Stimulated activated CD4-positive, alpha-beta T cell treated with anti-CD3 and anti-CD28 coated beads, Interleukin-2, amount 100 ng/mL, for 48 hours (primary cell): ENCODE data around the gene CFAP46.
"Not testable (repeated sequence)": the region's sequence is repeated elsewhere in the genome, so short reads cannot be mapped to it uniquely, and the experiment has no call there.

Experiments
- DNase-seq, 2 donors: peaks; one replicate each; pipeline ENCODE4 v3.0.0-alpha.2; 2020

The CFAP46 gene

DNA sequence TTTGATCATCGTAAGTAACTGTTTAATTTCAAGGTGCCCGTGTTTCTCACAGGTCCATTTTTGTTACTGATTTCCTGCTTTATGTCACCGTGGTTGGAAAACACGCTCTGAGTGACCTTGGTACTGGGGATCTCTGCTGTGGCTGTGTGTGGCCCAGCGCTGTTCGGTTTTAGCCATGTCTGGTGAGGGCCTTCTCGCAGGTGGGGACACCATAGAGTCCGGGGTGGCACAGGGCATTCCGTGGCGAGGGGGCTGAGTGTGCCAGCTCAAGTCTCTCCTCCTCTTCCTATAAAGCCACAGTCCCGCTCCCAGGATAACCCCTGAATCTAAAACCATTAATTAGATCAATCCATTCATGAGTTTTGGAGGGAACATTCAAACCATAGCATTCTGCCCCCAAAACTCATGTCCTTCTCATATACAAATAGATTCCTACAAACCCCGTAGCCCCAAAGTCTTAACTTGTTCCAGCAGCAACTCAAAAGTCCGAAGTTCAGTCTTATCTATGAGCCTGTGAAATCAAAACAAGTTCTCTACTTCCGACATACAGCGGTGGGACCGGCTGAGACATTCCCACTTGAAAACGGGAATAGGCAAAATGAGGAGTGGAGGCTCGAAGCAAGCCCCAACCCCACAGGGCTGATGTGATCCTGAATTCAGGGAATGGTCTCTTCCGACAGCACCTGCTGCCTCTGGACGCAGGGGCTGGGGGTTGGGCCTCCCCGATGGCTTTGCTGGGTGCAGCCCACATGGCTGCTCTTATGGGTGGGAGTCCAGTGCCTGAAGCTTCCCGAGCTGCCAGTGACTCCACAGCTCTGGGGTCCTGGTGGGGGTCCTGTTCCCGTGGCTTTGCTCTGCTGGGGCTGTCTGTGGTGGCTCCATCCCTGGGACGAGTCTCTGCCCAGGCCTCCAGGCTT, 101.4 kb downstream of the CFAP46 start:
- no peak for DNase-seq

DNA sequence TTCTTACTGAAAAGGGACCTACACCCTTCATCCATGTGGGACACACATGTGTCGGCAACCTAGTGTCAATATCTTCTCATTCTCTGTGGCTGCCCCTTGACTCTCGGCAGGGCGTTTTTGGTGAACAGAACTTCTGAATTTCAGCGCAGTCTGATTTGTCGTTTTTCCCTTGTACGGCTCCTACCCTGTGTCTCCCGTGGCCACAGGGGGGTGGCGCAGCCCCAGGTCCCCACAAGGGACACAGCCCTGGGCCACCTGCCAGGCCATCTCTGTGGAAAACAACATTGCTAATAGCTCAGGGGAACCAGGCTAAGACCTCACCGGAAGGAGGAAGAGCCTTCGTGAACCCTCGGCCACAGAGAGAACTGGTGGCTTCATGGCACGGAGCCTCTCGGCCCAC, 103.3 kb downstream of the CFAP46 start:
- no peak for DNase-seq

DNA sequence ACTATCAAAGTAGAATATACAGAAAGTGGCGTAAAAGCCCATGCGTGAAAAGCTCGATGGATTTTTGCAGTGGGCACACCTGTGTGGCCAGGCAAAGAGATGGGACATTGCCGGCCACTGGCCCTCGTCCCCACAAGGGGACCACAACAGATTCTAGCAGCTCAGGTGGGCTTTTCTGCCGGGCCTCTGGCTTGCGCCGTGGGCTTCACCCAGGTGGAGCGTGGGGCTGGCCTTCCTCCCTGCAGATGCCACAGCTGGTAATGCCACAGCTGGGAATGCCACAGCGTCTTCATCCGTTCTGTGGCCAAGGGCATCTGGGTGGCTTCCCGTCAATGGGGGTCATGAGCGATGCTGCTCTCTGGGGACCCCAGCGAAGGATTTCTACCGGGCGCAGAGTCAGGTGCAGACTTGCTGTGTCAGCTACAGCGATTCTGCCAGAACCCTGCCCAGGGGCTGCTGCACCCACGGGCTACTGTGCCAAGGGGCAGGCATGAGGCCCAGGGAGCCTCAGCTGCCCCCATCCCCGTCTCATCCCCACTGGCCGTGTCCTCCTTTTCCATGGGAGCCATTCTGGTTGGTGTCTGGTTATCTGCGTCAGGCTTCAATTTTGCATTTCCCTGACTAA, 103.9 kb downstream of the CFAP46 start:
- DNase-seq: no peak

DNA sequence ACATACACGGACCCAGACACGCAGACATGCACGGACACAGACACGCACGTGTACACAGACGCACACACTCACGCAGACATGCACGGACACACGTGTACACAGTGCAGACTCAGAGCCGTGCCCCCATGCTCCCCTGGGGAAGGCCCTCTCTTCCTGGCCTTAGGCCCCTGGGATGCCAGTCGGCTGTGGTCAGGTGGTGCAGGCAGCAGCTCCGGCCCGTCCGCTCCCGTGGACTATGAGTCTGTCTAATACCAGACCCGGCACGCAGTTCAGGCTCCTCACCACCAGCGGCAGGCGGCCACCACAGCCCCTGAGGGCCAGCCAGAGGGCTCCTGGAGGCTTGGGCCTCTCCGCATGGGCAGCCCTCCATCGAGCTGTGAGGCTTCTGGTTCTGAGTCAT, 104.5 kb downstream of the CFAP46 start:
- no peak for DNase-seq

DNA sequence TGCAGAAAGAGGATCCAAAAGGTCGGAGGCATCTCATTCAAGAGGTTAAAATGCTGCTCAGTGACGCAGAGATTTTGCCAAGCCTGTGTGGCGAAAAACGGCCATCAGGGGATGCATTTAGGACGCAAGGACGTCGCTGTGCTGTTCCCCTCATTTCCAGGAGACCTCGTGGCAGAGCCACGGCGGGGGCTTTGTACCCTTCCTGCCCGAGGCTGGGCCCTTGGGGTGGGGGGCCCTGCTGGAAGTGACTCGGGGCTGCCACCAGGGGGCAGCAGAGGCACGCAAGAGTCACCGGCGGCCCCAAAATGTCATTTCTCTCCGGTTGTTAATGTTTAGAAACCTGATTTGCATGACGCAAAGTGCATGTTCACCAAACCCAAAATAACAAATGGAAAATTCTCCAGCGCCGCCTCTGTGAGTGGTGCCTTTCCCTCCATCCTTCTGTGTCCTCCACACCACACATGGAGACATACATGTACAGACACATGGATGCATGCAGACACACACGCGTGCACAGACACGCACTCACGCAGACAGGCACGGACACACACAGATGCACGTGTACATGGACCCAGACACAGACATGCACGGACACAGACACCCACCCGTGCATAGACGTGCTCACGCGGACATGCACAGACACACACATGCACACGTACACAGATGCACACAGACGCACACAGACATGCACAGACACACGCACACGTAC, 105.4 kb downstream of the CFAP46 start:
- DNase-seq: peak; percentile 33 to 53

DNA sequence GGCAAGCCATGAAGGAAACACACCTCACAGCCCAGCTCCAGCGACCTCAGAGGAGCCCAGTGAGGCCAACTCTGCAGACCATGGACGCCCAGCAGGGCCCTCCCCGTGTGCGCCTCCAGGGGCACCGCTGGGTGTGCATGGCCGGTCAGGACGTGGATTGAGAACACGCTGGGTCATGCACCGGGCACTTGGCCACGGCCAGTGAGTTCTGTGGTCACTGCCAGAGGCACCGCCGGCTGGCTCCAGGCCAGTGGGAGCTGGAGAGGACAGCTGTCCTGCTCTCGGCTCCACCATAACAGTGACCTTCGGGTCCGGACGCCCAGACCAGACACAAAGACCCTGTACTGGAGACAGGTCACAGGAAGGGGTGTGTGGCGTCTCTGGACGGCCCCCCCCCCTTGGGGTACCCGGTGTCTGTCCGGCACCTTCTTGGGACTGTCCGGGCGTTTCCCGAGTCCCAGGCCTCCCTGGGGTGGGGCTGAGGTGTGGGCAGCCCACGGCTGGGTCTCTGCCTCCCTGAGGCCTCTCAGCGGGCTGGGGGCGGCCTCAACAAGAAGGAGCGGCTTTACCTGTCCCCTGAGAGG, 106.0 kb downstream of the CFAP46 start:
- no peak for DNase-seq

DNA sequence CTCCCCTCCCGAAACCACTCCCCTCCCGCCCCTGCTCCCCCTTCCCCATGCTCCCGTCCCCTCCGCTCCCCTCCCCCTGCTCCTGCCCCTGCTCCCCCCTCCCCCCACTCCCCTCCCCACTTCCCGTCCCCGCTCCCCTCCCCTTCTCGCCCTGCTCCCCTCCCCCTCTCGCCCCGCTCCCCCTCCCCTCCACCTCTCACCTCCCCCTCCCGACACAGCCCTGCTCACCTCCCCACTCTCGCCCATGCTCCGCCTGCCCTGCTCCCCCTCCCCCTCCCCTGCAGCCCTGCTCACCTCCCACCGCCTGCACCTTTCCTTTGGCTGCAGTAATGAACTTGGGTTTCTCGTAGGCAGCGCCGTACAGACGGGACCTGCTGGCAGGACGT, 106.5 kb downstream of the CFAP46 start:
- no peak for DNase-seq

DNA sequence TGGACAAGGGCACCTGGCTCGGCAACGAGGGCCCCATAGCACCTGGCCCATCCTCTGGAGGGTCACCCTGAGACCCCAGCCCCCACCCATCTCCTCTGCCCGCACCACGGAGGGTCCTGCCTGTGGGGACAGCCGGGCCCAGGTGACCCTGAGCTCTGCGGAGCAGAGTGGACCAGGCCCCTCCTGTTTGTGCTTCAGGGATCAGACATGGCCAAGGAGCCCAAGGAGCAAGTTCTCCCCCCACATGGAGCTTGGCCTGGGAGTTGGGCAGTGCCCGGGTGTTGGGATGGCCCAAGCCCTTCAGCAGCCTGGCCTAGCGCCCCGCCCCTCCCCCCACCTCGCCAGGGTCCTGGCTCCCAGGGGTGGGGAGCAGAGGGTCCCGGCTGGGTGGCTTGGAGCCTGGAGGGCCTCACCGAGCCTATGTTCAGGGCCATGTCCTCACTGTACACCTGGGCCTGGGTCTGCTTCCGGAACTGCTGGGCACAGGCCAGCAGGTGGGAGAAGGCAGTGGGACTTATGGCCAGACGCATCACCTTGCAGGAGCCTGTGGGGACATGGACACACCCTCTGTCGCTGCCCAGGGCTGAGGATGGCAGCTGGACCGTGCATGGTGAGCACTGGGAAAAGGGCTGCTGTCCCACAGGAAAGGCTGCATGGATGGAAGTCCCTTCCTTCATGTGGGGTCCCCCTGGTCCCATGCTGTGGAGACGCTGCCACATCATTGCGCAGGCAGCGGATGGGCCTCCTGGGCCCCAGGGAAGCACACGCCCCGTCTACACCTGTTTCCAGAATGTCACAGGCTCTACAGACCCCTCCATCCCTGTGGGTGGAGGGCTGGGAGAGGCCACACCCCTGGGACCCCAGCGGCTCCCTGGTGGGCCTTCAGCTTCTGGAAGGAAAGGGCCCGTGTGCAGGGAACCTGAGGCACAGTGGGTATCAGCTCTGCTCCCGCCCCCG, 107.2 kb downstream of the CFAP46 start:
- no peak for DNase-seq

DNA sequence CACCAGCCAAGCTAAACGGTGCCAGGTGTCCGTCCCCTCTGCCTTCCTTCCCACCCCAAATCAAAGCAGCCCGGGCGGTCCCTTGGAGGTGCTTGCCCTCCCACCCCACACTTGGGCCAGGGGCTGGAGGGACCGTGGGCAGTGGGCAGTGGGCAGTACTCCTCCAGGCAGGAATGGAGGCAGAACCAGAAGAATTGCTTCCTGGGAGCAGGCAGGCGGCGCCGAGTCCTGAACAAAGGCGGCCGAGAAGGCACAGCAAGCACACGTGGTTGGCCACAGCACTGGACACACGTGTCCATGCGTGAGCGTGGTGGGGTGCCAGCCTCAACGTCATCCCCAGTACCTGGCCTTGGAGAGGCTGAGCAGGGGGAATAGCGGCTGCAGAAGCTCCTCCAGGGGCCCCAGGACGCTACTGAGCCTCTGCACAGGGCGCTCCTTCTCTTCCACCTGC, 108.0 kb downstream of the CFAP46 start:
- no peak for DNase-seq

DNA sequence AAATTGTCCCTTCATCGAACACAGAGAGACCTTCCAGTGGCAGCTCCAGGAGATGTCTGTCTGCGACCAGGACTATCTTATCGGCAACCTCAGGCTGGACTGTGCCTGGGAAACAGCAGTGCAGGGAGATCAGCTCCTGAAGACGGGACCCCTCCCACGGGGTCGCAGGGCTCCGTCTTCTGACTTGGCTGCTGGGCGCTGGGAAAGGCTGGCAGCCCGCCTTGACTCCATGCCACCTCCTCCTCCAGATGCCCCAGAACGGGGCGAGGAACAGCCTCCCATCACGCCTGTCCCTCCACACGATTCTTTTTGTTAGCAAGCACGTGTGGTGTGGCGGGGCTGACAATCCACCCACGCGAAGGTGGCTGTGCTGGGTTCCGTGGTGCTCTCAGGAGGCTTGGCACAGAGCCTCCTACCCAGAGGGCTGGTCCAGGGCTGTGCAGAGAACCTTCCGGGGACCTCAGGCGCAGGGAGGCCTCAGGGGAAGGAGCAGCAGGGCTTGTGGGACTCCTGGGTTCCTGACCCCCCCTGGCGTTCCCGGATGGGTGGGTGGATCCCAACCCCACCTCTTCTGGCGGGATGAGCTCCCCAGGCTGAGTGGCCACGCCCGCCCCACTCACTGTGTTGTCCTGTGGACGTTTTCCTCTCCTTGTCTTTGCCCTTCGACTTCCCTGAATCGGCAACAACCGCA, 108.8 kb downstream of the CFAP46 start:
- DNase-seq: no peak

DNA sequence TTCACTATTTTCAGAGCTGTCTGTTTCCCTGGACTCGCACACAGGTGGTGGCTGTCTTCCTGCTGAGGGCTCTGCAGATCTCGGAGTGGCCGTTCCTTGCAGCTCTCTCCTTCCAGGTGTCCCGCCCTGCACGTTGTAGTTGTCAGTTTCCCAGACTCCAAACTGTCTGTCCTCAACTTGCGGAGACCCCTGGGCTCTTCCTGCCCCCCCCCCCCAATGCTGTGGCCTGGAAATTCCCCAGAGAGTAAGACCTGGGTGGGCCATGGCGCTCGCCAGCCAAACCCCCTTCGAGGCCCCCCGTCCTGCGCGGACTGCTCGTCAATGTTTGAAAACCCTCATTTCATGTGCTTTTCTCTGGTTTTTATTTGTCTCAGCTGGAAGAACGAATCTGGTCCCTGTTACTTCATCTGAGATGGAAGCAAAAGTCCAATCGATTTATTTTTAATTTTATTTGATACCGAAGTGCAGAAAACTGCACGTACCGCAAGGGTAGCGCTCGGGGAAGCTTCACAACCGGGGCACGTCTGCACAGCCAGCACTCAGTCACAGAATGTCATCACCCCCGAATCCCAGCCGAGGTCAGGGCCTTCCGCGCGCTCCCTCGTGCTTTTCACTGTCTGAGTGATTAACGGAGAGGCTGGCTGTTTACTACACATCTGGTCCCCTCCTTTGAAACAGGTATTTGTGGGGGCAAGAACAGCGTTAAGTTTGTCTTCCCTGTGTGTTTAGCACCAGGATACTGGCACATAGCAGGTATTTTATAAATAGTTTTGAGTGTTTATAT, 110.0 kb downstream of the CFAP46 start:
- DNase-seq: no peak

DNA sequence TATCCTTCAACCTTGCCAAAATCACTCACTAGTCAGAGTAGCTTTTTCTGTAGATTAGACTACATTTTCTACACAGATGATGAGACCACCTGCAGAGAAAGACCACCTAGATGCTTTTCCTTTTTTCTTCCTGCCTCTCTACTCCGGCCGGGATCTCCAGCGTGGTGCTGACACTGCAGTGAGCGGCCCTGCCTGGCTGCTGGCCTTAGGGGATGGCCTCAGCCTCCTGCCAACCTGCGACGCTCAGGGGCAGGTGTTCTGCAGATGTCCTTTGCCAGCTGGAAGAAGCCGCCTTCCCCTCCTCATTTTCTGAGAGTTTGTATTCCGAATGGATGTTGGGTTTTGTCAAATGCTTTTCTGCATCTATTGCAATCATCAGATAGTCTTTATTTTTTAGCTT, 113.0 kb downstream of the CFAP46 start:
- no peak for DNase-seq

DNA sequence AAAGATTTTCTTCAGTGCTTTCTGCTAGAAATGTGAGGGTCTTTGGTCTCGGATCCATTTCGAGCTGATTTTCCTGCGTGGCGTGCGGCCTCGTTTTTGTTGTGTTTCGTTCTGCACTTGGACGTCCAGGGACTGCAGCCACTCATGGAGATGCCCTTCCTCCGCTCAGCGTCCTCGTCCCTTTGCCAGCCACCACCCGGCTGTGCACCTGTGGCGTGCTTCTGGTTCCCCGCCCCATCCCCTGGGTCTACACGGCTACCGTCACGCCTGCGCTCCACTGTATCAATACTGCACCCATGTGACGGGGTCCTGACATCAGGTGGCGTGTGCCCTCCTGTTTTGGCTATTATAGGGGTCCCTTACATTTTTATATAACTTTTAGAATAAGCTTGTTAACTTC, 113.7 kb downstream of the CFAP46 start:
- no peak for DNase-seq

DNA sequence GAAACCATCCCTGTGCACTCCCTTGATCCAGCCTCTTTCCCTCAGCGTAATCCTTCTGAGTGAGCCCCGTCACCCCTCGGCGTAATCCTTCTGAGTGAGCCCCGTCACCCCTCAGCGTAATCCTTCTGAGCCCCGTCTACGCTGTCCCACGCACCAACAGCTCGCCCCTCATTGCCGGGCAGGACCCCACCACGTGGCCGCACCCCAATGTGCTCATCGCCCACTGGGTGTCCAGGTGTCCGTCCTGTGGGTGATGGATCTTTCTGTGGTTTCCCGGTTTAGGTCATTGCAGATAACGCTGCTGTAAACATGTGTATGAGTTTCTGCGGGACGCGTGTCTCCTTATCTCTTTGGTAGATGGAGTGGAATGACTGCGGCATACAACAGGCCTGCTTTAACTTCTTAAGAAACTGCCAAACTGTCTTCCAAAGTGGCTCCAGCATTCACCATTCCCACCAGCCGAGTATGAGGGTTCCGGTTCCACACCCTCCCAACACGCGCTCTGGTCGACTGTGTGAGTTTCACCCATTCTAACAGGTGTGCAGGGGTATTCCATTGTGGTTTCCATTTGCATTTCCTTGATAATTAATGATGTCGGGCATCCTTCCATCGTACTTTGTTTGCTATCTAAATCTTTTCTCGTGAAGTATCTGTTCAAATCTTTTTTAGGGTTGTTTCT, 114.4 kb downstream of the CFAP46 start:
- DNase-seq: no peak

DNA sequence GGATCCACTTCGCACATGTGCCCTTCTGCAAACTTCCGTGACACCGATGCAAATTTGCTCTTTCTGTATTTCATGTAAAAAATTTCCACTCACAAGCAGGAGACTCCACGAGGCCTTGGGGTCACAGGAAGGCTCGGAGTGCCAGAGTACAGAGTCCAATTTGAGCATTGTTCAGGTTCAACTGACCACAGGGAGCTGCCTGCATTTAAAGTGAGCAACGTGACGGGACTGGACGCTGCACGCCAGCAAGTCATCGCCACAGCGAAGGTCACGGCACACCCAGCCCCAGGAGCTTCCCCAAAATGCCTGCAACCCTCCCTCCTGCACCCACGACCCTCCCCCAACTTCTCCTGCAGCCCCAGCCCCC, 115.0 kb downstream of the CFAP46 start:
- no peak for DNase-seq

DNA sequence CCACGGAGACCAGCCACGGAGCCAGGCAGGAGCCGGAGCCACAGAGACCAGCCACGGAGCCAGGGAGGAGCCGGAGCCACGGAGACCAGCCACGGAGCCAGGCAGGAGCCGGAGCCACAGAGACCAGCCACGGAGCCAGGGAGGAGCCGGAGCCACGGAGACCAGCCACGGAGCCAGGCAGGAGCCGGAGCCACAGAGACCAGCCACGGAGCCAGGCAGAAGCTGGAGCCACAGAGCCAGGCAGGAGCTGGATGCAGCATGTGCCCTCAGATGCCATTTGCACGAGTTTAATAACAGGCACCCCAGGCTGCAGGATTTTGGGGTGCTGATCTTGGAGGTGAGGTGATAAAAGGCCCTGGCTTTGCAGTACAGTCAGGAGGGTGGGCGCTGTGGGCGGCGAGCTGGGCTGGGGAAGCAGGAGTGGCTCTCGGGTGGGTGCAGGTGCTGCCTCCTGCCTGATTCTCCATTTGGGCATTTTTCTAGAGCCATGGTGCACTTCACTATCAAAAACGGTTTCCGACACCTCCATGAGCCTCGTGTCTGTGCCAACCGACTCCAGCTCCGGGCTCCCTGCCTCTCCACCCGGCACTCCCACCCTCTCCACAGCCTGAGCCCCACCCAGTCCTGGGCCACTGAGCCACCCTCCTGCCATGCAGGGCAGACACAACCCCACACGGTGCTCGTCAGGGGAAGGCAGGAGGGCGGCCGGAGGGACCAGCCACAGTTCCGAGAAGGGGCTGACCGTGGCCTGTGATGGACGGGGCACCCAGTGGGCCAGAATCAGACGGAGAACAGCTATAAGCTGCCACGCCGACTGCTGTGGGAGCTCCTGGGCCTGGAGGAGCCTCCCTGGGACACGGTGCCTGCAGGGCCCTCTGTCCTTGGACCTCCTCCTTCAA, 115.6 kb downstream of the CFAP46 start:
- DNase-seq: no peak

DNA sequence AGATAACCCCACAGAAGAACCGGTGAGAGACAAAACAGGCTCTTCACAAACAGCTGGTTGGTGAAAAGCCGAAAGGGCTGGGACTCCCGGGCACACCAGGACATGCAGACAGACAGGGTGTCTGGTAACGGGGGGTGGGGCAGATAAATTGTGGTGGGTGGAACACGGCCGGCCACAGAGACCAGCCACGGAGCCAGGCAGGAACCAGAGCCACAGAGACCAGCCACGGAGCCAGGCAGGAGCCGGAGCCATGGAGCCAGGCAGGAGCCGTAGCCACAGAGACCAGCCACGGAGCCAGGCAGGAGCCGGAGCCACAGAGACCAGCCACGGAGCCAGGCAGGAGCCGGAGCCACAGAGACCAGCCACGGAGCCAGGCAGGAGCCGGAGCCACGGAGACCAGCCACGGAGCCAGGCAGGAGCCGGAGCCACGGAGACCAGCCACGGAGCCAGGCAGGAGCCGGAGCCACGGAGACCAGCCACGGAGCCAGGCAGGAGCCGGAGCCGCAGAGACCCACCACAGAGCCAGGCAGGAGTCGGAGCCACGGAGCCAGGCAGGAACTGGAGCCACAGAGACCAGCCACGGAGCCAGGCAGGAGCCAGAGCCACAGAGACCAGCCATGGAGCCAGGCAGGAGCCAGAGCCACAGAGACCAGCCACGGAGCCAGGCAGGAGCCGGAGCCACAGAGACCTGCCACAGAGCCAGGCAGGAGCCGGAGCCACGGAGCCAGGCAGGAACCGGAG, 116.4 kb downstream of the CFAP46 start:
- DNase-seq: not testable (repeated sequence)

DNA sequence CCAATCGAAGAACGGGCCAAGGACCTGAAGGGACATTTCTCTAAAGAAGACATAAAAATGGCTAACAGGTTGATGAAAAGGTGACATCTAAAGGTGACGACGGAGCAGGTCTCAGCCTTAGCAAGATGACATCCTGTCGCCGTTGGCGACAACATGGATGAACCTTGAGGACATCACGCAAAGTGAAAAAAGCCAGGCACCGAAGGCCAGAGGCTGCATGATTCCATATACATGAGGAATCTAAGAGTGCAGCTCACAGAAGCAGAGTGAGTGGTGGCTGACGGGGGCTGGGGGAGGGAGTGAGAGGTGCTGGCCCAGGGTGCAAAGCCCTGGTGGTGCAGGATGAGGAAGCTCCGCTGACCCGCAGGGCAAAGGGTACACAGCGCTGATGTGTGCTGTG, 122.3 kb downstream of the CFAP46 start:
- DNase-seq: no peak
